A549 (cell line): ENCODE data around the gene CELF4. TPM values are rescaled to one million over a fixed set of nuclear protein-coding genes. Genes with fewer than 3 reads are reported as not detected.

Experiments
- ATAC-seq, 2 experiments: fragments of 200-7000 bp in 1 of 2; fragments of >200 bp in 1 of 2; cut with Nextera tagmentation in 1 of 2; cut with Tn5 transposase in 1 of 2; 3 replicates each; pipeline versions ENCODE4 v1.8.0 to v1.9.1; 2018 to 2020; ENCODE audit warnings: mild to moderate bottlenecking in 1 of 2, moderate library complexity in 1 of 2
- CTCF ChIA-PET: fragments of 300-600 bp; sonication (Branson Sonifier 250); formaldehyde crosslinking; extraction: SDS; loops from one replicate; lab custom pipeline; 2021; ENCODE audit warnings: antibody characterized with exemption, inconsistent platforms; lab: Yijun Ruan, JAX
- POLR2A ChIA-PET: fragments of 350-600 bp; formaldehyde crosslinking; extraction: SDS; loops from one replicate; lab custom pipeline; 2021; ENCODE audit warnings: antibody characterized with exemption, inconsistent platforms; lab: Yijun Ruan, JAX
- DNase-seq, 2 experiments: peaks; one replicate each; pipeline versions ENCODE4 v3.0.0 to v3.0.0-alpha.2; 2011 to 2016; ENCODE audit warnings: low read depth in 1 of 2, low spot score in 1 of 2
- FAIRE-seq: peaks from 2 replicates; lab custom pipeline; 2011; peaks lifted over from hg19 to GRCh38; lab: Jason Lieb, UNC
- H3K27ac ChIP-seq, 2 experiments: fragments of >200 bp; sonication (Bioruptor Twin); formaldehyde crosslinking; 3 replicates each; pipeline ENCODE4 v1.5.1; 2016 to 2017
- H3K4me1 ChIP-seq: fragments of >200 bp; sonication (Bioruptor Twin); formaldehyde crosslinking; 3 replicates; pipeline ENCODE4 v1.6.1; 2016
- H3K4me2 ChIP-seq: fragments of >200 bp; sonication (Bioruptor Twin); formaldehyde crosslinking; 3 replicates; pipeline ENCODE4 v1.6.1; 2016
- H3K4me3 ChIP-seq: fragments of >200 bp; sonication (Bioruptor Twin); formaldehyde crosslinking; 3 replicates; pipeline ENCODE4 v1.5.1; 2016
- H3K9me3 ChIP-seq: fragments of >200 bp; sonication (Bioruptor Twin); formaldehyde crosslinking; 3 replicates; pipeline ENCODE4 v1.6.1; 2016
- CBX2 ChIP-seq: fragments of 200-600 bp; sonication (generic); IDR thresholded peaks from 2 replicates; pipeline ENCODE4 v1.6.1; 2016; ENCODE audit warnings: low read depth, mild to moderate bottlenecking, borderline replicate concordance
- EHF ChIP-seq: fragments of 250-450 bp; sonication (Bioruptor Pico); IDR thresholded peaks from 2 replicates; pipeline ENCODE4 v1.5.0; 2020; ENCODE audit warnings: mild to moderate bottlenecking
- EP300 ChIP-seq, 2 experiments: fragments of >200 bp; sonication (Bioruptor Twin); formaldehyde crosslinking; IDR thresholded peaks; 2 replicates in 1 of 2; 3 replicates in 1 of 2; pipeline ENCODE4 v1.6.1; 2016 to 2017
- FOXS1 ChIP-seq: fragments of 250-450 bp; sonication (Bioruptor Pico); IDR thresholded peaks from 2 replicates; pipeline ENCODE4 v1.5.0; 2020; ENCODE audit warnings: mild to moderate bottlenecking, moderate library complexity
- GATA3 ChIP-seq: IDR thresholded peaks from 2 replicates; pipeline ENCODE4 v1.6.1; 2012; ENCODE audit warnings: borderline replicate concordance
- HDAC2 ChIP-seq: fragments of 200-600 bp; sonication (generic); IDR thresholded peaks from 2 replicates; pipeline ENCODE4 v1.6.1; 2016
- HEYL ChIP-seq: fragments of 250-450 bp; sonication (Bioruptor Pico); IDR thresholded peaks from 2 replicates; pipeline ENCODE4 v1.8.0; 2021; ENCODE audit warnings: mild to moderate bottlenecking, moderate library complexity
- HOXB13 ChIP-seq: fragments of 250-450 bp; sonication (Bioruptor Pico); IDR thresholded peaks from 2 replicates; pipeline ENCODE4 v1.5.0; 2020; ENCODE audit warnings: low read depth, mild to moderate bottlenecking, moderate library complexity
- JUN ChIP-seq, 2 experiments: fragments of >200 bp; sonication (Bioruptor Twin); formaldehyde crosslinking; IDR thresholded peaks; 2 replicates in 1 of 2; 3 replicates in 1 of 2; pipeline ENCODE4 v1.6.1; 2016 to 2017
- MYC ChIP-seq: IDR thresholded peaks from 2 replicates; pipeline ENCODE4 v1.6.1; 2012; ENCODE audit warnings: mild to moderate bottlenecking, inconsistent platforms, low read length, improper control_type of control experiment, borderline replicate concordance
- NFE2L2 ChIP-seq: fragments of 150-350 bp; conservative IDR thresholded peaks from 2 replicates; pipeline ENCODE4 v1.6.1; 2014; ENCODE audit warnings: low read length
- RARB ChIP-seq: fragments of 250-450 bp; sonication (Bioruptor Pico); IDR thresholded peaks from 2 replicates; pipeline ENCODE4 v1.8.0; 2021; ENCODE audit warnings: mild to moderate bottlenecking, moderate library complexity
- RCOR1 ChIP-seq: fragments of 150-350 bp; IDR thresholded peaks from 2 replicates; pipeline ENCODE4 v1.6.1; 2014; ENCODE audit warnings: antibody characterized with exemption, low read length, low read depth
- RNF2 ChIP-seq: fragments of 200-600 bp; sonication (generic); IDR thresholded peaks from 2 replicates; pipeline ENCODE4 v1.6.1; 2016; ENCODE audit warnings: low read depth, mild to moderate bottlenecking, antibody characterized with exemption, moderate library complexity, borderline replicate concordance
- ZC3H11A ChIP-seq: fragments of 450-650 bp; IDR thresholded peaks from 2 replicates; pipeline ENCODE4 v1.6.1; 2014; ENCODE audit warnings: antibody characterized with exemption, mild to moderate bottlenecking
- ZFP36 ChIP-seq: fragments of 450-650 bp; IDR thresholded peaks from 2 replicates; pipeline ENCODE4 v1.6.1; 2014; ENCODE audit warnings: borderline replicate concordance; ENCODE audit not compliant: partially characterized antibody
- ZNF302 ChIP-seq: fragments of 250-450 bp; sonication (Bioruptor Pico); IDR thresholded peaks from 2 replicates; pipeline ENCODE4 v1.9.0; 2021; ENCODE audit warnings: inconsistent platforms, mild to moderate bottlenecking, moderate library complexity
- ZSCAN20 ChIP-seq: fragments of 250-450 bp; sonication (Bioruptor Pico); IDR thresholded peaks from 2 replicates; pipeline ENCODE4 v1.8.0; 2022; ENCODE audit warnings: mild to moderate bottlenecking, moderate library complexity
- WGBS: methylation state at CpG from one replicate; pipeline ENCODE4 v1.1.6; 2017; ENCODE audit errors: missing lambda C conversion rate; 5-methylcytosine and 5-hydroxymethylcytosine counted together
- polyA plus RNA-seq, 4 experiments: library from polyadenylated mRNA; depleted of rRNA in 3 of 4; stranded (reverse); fragments of >200 nt; fragmentation: RNase III in 1 of 4; extraction: RNeasy Plus Mini Kit Qiagen cat#74134 plus additional on column Dnase treatment in 1 of 4; gene quantifications; 2 replicates in 3 of 4; 3 replicates in 1 of 4; pipeline ENCODE4 v1.2.3, GENCODE V29; 2011 to 2017
- TF ChIP-seq, protein P1 (sequence below): IDR thresholded peaks from 2 replicates; pipeline ENCODE4 v1.6.1; 2012
- TF ChIP-seq, protein P2 (sequence below): fragments of 450-650 bp; IDR thresholded peaks from 2 replicates; pipeline ENCODE4 v1.6.1; 2014; ENCODE audit warnings: antibody characterized with exemption
- TF ChIP-seq, protein P3 (sequence below): fragments of 150-350 bp; IDR thresholded peaks from 2 replicates; pipeline ENCODE4 v1.6.1; 2014; ENCODE audit warnings: low read depth, mild to moderate bottlenecking, low read length
- TF ChIP-seq, protein P4 (sequence below): fragments of >200 bp; sonication (Bioruptor Twin); formaldehyde crosslinking; IDR thresholded peaks from 2 replicates; pipeline ENCODE4 v1.6.1; 2016

The CELF4 gene
- polyA plus RNA-seq, 2 of the 4 experiments (the other 2 are of a cell fraction) = 0.08 TPM; not detected in 1

DNA sequence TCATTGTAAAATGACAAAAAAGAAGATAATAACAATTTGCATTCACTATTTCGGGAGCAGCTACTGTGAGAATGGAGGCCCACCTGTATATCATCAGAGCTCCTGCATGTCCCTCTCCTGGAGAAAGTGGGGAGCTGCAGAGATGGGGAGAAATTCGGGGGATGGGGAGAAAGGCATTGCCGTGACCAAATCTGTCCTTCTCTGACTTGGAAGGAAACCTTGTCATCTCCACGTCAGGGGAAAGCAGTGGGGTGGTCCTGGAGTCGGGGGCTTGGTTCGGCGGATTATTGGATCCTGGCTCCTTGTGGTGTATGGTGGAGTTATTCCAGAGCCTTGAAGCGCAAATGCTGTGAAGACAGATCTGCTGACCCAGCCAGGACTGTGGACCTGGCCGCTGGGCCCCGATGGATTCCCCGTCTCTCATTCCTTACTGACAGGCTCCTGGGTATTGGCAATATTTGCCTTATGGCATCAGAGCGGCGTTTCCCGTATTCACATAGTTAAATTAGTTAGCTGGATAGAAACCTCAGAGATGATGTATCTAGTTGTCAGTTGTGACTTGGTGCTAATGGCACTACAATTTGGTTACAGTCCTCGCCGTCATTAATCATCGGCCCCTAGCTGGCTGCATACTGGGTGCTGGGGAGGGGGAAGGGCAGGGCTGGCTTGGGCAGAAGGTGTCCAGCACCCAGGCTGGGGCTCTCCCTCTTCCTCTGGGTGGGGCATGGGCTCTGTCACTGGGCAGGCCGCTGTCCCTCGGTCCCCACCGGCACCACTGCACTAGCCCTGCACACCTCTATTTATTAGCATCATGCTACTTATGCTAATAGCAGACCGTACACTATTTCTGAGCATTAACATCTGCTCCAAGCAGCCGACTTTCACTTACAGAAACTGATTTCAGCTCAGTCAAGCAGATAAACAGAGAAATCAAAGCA lies 31.7 kb downstream of the CELF4 start:
- peak in 1 of 2 experiments; percentile 18 for DNase-seq
- Histone ChIP-seq H3K4me1 (no peaks in the 10 kb centered on the region), H3K4me3 (no peak overlapping the region), H3K27ac (no peak overlapping the region), H3K9me3 (no peaks in the 10 kb centered on the region)
- 0 out of 6 replicates have a peak, but pooled peaks of 1 of the 2 experiments have one; percentile 37 for ATAC-seq
- no peak for FAIRE-seq
- WGBS = 31% methylated on average over 17 of the region's 22 CpGs
- POLR2A ChIA-PET = no interaction called here
- TF ChIP-seq RNF2 (no peak), HOXB13 (CRISPR knock-in tag) (no peak), ZFP36 (no peak), GATA3 (no peak), JUN (IDR thresholded peaks at IDR 0.05) (no peak), RARB (CRISPR knock-in tag) (no peak), EP300 (IDR thresholded peaks at IDR 0.05) (no peak), MYC (no peak), HDAC2 (no peak), ZSCAN20 (no peak), NFE2L2 (no peak), ZC3H11A (no peak), ZNF302 (CRISPR knock-in tag) (no peak)
- TF ChIP-seq, protein P1, sequence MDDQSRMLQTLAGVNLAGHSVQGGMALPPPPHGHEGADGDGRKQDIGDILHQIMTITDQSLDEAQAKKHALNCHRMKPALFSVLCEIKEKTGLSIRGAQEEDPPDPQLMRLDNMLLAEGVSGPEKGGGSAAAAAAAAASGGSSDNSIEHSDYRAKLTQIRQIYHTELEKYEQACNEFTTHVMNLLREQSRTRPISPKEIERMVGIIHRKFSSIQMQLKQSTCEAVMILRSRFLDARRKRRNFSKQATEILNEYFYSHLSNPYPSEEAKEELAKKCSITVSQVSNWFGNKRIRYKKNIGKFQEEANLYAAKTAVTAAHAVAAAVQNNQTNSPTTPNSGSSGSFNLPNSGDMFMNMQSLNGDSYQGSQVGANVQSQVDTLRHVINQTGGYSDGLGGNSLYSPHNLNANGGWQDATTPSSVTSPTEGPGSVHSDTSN = no peak
- TF ChIP-seq, protein P2, sequence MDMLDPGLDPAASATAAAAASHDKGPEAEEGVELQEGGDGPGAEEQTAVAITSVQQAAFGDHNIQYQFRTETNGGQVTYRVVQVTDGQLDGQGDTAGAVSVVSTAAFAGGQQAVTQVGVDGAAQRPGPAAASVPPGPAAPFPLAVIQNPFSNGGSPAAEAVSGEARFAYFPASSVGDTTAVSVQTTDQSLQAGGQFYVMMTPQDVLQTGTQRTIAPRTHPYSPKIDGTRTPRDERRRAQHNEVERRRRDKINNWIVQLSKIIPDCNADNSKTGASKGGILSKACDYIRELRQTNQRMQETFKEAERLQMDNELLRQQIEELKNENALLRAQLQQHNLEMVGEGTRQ = no peak
- TF ChIP-seq, protein P3, sequence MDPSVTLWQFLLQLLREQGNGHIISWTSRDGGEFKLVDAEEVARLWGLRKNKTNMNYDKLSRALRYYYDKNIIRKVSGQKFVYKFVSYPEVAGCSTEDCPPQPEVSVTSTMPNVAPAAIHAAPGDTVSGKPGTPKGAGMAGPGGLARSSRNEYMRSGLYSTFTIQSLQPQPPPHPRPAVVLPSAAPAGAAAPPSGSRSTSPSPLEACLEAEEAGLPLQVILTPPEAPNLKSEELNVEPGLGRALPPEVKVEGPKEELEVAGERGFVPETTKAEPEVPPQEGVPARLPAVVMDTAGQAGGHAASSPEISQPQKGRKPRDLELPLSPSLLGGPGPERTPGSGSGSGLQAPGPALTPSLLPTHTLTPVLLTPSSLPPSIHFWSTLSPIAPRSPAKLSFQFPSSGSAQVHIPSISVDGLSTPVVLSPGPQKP = no peak
- TF ChIP-seq, protein P4, sequence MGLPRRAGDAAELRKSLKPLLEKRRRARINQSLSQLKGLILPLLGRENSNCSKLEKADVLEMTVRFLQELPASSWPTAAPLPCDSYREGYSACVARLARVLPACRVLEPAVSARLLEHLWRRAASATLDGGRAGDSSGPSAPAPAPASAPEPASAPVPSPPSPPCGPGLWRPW = no peak
- TF ChIP-seq, all 56 proteins: peak for 0
- H3K4me2 ChIP-seq = no peak overlapping the region
- CTCF ChIA-PET = interaction anchor here (0.7 to 1.2 kb wide), 4 partner anchors 10 to 191 kb away, joined by 3 to 4 read pairs (median 3); no protein-coding TSS in a partner anchor

DNA sequence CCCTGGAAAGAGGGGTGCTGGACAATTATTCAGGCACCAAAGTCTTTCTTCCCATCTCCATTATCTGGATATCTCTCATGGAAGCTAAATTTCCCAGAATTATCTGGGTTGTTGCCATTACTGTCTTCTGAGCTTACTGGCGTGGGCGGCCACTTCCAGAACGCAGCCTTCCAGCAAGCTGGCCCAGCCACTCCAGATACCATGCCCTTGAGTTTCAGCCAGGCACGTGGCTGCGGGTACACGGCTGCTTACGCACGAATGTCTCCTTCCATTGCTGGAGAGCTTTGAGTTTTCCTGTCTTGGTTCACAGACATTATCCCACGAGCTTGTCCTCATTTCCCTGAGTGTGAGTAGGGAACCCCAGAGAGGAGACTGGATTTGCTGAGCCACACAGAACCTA lies 32.7 kb downstream of the CELF4 start:
- ATAC-seq = no peak
- Histone ChIP-seq H3K4me2 (no peak overlapping the region), H3K4me1 (no peaks in the 10 kb centered on the region), H3K27ac (no peak overlapping the region), H3K4me3 (no peak overlapping the region), H3K9me3 (no peaks in the 10 kb centered on the region)
- no peak for DNase-seq
- 19% methylated on average over 9 of the region's 9 CpGs for WGBS
- POLR2A ChIA-PET = no interaction called here
- CTCF ChIA-PET = interaction anchor here (1.0 to 1.2 kb wide), 2 partner anchors 11 to 189 kb away, joined by 3 to 4 read pairs; no protein-coding TSS in a partner anchor
- TF ChIP-seq ZNF302 (CRISPR knock-in tag) (no peak), FOXS1 (no peak), RNF2 (no peak), JUN (IDR thresholded peaks at IDR 0.05) (no peak), CBX2 (no peak), ZFP36 (no peak), RCOR1 (no peak), HEYL (no peak), EHF (CRISPR knock-in tag) (no peak)
- no peak for FAIRE-seq
